Liver (tissue), 9 donors: ENCODE data around the gene SLF1. TPM values are rescaled to one million over a fixed set of nuclear protein-coding genes. Genes with fewer than 3 reads are reported as not detected.

Experiments used
- DNase-seq: peaks from one replicate; pipeline ENCODE4 v3.0.0-alpha.2; 2017; ENCODE audit warnings: low spot score
- H3K27ac ChIP-seq, 2 donors: one replicate each; pipeline ENCODE4 v1.7.0; 2013; ENCODE audit warnings: inconsistent platforms in 2 of 2, low read length in 2 of 2, control low read depth in 1 of 2, low read depth in 1 of 2, mild to moderate bottlenecking in 1 of 2
- H3K27me3 ChIP-seq, 4 donors: one replicate each; pipeline versions ENCODE4 v1.6.1 to v1.7.0; 2013; ENCODE audit warnings: low read length in 3 of 4, inconsistent platforms in 1 of 4, mild to moderate bottlenecking in 1 of 4, moderate library complexity in 1 of 4; ENCODE audit not compliant: control insufficient read depth in 4 of 4, insufficient read depth in 4 of 4
- H3K36me3 ChIP-seq, 4 donors: one replicate each; pipeline versions ENCODE4 v1.6.1 to v1.7.0; 2013; ENCODE audit warnings: low read length in 3 of 4, mild to moderate bottlenecking in 3 of 4, low read depth in 1 of 4, moderate library complexity in 1 of 4; ENCODE audit not compliant: control insufficient read depth in 4 of 4, insufficient read depth in 3 of 4
- H3K4me1 ChIP-seq, 4 donors: one replicate each; pipeline versions ENCODE4 v1.6.1 to v1.7.0; 2013; ENCODE audit warnings: low read length in 3 of 4, mild to moderate bottlenecking in 3 of 4, moderate library complexity in 1 of 4; ENCODE audit not compliant: control insufficient read depth in 4 of 4, insufficient read depth in 4 of 4
- H3K4me3 ChIP-seq, 3 donors: one replicate each; pipeline versions ENCODE4 v1.6.1 to v1.7.0; 2013; ENCODE audit warnings: low read length in 3 of 3, control low read depth in 1 of 3, low read depth in 1 of 3, mild to moderate bottlenecking in 1 of 3
- H3K9ac ChIP-seq, 2 donors: one replicate each; pipeline ENCODE4 v1.7.0; 2013; ENCODE audit warnings: low read length in 2 of 2, mild to moderate bottlenecking in 2 of 2, moderate library complexity in 2 of 2, control low read depth in 1 of 2, low read depth in 1 of 2
- H3K9me3 ChIP-seq, 4 donors: one replicate each; pipeline versions ENCODE4 v1.6.1 to v1.7.0; 2013; ENCODE audit warnings: low read length in 3 of 4; ENCODE audit not compliant: control insufficient read depth in 4 of 4
- ATF3 ChIP-seq: IDR thresholded peaks from 2 replicates; pipeline ENCODE4 v1.6.1; 2016; ENCODE audit warnings: antibody characterized with exemption
- EGR1 ChIP-seq, 2 donors: IDR thresholded peaks; 2 replicates each; pipeline ENCODE4 v1.6.1; 2016 to 2018; ENCODE audit warnings: antibody characterized with exemption in 2 of 2, low read depth in 2 of 2
- FOXA1 ChIP-seq: IDR thresholded peaks from 2 replicates; pipeline ENCODE4 v1.6.1; 2016; ENCODE audit warnings: antibody characterized with exemption
- FOXA2 ChIP-seq: IDR thresholded peaks from 2 replicates; pipeline ENCODE4 v1.6.1; 2016; ENCODE audit warnings: antibody characterized with exemption
- GABPA ChIP-seq, 2 donors: IDR thresholded peaks in 1 of 2; conservative IDR thresholded peaks in 1 of 2; 2 replicates each; pipeline ENCODE4 v1.6.1; 2016; ENCODE audit warnings: antibody characterized with exemption in 2 of 2, mild to moderate bottlenecking in 1 of 2, moderate library complexity in 1 of 2
- HNF4A ChIP-seq, 2 donors: conservative IDR thresholded peaks; 2 replicates each; pipeline ENCODE4 v1.6.1; 2016; ENCODE audit warnings: antibody characterized with exemption in 2 of 2, mild to moderate bottlenecking in 2 of 2
- HNF4G ChIP-seq: IDR thresholded peaks from 2 replicates; pipeline ENCODE4 v1.6.1; 2016; ENCODE audit warnings: antibody characterized with exemption
- JUND ChIP-seq, 2 donors: IDR thresholded peaks; 2 replicates each; pipeline ENCODE4 v1.6.1; 2016; ENCODE audit warnings: antibody characterized with exemption in 2 of 2
- NR2F2 ChIP-seq: IDR thresholded peaks from 2 replicates; pipeline ENCODE4 v1.6.1; 2016; ENCODE audit warnings: antibody characterized with exemption
- RAD21 ChIP-seq, 2 donors: IDR thresholded peaks; 2 replicates each; pipeline ENCODE4 v1.6.1; 2016; ENCODE audit warnings: antibody characterized with exemption in 2 of 2, mild to moderate bottlenecking in 2 of 2
- RXRA ChIP-seq, 2 donors: IDR thresholded peaks; 2 replicates each; pipeline ENCODE4 v1.6.1; 2017 to 2018; ENCODE audit warnings: antibody characterized with exemption in 2 of 2, mild to moderate bottlenecking in 1 of 2
- SP1 ChIP-seq: IDR thresholded peaks from 2 replicates; pipeline ENCODE4 v1.6.1; 2018; ENCODE audit warnings: antibody characterized with exemption, mild to moderate bottlenecking
- TAF1 ChIP-seq: conservative IDR thresholded peaks from 2 replicates; pipeline ENCODE4 v1.6.1; 2016; ENCODE audit warnings: antibody characterized with exemption, mild to moderate bottlenecking
- YY1 ChIP-seq: IDR thresholded peaks from 2 replicates; pipeline ENCODE4 v1.6.1; 2016; ENCODE audit warnings: antibody characterized with exemption, mild to moderate bottlenecking
- WGBS: extraction: QIAGEN DNeasy Blood & Tissue Kit; methylation state at CpG from one replicate; pipeline ENCODE4 v1.1.7; 2013; 5-methylcytosine and 5-hydroxymethylcytosine counted together
- polyA plus RNA-seq, 2 donors: library from polyadenylated mRNA; stranded (reverse) in 1 of 2; unstranded in 1 of 2; fragments of 200-250 nt in 1 of 2; fragments of >200 nt in 1 of 2; fragmentation: Nextera tagmentation in 1 of 2; extraction: Ambion mirVana in 1 of 2; gene quantifications; one replicate each; pipeline versions ENCODE4 v1.2.1 to v1.2.3, GENCODE V29; 2013 to 2015
- total RNA-seq, 2 donors: library from RNA; depleted of rRNA; stranded (reverse); fragments of >200 nt; gene quantifications; one replicate each; pipeline ENCODE4 v1.2.3, GENCODE V29; 2014
- TF ChIP-seq, protein P1 (sequence below): IDR thresholded peaks from 2 replicates; pipeline ENCODE4 v1.6.1; 2016; ENCODE audit warnings: antibody characterized with exemption, mild to moderate bottlenecking
- TF ChIP-seq, protein P2 (sequence below): IDR thresholded peaks from 2 replicates; pipeline ENCODE4 v1.6.1; 2016; ENCODE audit warnings: antibody characterized with exemption
- TF ChIP-seq, protein P3 (sequence below): fragments of 150-350 bp; IDR thresholded peaks from 2 replicates; pipeline ENCODE4 v1.5.1; 2017; ENCODE audit warnings: improper control_type of control experiment, low read depth, low read length; ENCODE audit not compliant: missing input control
- TF ChIP-seq, protein P4 (sequence below): IDR thresholded peaks from 2 replicates; pipeline ENCODE4 v1.6.1; 2016; ENCODE audit warnings: antibody characterized with exemption
- donor health status: healthy.
- donor health status: healthy.
- donor health status: healthy.
- donor health status: healthy.
- donor health status: healthy.

SLF1 gene
- total and polyA plus RNA-seq, 4 donors = 0.63 to 6.3 (median 2.6) TPM

DNA sequence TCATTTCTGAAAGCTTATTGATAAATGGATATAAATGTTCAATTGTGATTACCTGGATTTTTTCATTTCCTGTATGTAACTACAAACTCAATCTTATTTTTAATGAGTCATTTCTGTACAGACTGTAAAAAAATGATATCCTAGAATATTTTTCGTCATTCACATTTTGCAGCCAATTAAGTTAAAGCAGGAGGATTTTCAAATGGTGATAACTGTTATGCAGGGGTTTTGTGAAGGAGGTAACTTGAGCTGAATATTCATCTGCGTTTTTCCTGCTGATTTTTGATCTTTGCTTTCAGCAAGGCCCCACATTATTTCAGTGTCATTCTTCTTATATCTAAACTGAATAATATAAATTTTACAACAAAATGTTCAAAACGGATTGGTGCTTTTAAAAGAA lies 74.1 kb downstream of the SLF1 start:
- no peaks in the 10 kb centered on the region for H3K9me3 ChIP-seq
- H3K27me3 ChIP-seq = no peaks in the 10 kb centered on the region
- no peak overlapping the region for H3K9ac ChIP-seq
- no peak overlapping the region for H3K27ac ChIP-seq
- TF ChIP-seq SP1 (no peak), TAF1 (no peak), HNF4G (no peak), YY1 (no peak), JUND (IDR thresholded peaks at IDR 0.05) (no peak), ATF3 (no peak), FOXA1 (no peak), RXRA (IDR thresholded peaks at IDR 0.05) (no peak), HNF4A (conservative IDR thresholded peaks at IDR 0.05) (no peak), EGR1 (IDR thresholded peaks at IDR 0.05; ENCODE audit: low read depth in 2 of 2) (no peak), RAD21 (IDR thresholded peaks at IDR 0.05) (no peak), GABPA (IDR thresholded peaks at IDR 0.05 in 1 of 2, conservative IDR thresholded peaks at IDR 0.05 in 1 of 2) (no peak), NR2F2 (no peak), FOXA2 (no peak)
- TF ChIP-seq, protein P1, sequence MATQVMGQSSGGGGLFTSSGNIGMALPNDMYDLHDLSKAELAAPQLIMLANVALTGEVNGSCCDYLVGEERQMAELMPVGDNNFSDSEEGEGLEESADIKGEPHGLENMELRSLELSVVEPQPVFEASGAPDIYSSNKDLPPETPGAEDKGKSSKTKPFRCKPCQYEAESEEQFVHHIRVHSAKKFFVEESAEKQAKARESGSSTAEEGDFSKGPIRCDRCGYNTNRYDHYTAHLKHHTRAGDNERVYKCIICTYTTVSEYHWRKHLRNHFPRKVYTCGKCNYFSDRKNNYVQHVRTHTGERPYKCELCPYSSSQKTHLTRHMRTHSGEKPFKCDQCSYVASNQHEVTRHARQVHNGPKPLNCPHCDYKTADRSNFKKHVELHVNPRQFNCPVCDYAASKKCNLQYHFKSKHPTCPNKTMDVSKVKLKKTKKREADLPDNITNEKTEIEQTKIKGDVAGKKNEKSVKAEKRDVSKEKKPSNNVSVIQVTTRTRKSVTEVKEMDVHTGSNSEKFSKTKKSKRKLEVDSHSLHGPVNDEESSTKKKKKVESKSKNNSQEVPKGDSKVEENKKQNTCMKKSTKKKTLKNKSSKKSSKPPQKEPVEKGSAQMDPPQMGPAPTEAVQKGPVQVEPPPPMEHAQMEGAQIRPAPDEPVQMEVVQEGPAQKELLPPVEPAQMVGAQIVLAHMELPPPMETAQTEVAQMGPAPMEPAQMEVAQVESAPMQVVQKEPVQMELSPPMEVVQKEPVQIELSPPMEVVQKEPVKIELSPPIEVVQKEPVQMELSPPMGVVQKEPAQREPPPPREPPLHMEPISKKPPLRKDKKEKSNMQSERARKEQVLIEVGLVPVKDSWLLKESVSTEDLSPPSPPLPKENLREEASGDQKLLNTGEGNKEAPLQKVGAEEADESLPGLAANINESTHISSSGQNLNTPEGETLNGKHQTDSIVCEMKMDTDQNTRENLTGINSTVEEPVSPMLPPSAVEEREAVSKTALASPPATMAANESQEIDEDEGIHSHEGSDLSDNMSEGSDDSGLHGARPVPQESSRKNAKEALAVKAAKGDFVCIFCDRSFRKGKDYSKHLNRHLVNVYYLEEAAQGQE = no peak
- TF ChIP-seq, protein P2, sequence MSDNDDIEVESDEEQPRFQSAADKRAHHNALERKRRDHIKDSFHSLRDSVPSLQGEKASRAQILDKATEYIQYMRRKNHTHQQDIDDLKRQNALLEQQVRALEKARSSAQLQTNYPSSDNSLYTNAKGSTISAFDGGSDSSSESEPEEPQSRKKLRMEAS = no peak
- TF ChIP-seq, protein P3, sequence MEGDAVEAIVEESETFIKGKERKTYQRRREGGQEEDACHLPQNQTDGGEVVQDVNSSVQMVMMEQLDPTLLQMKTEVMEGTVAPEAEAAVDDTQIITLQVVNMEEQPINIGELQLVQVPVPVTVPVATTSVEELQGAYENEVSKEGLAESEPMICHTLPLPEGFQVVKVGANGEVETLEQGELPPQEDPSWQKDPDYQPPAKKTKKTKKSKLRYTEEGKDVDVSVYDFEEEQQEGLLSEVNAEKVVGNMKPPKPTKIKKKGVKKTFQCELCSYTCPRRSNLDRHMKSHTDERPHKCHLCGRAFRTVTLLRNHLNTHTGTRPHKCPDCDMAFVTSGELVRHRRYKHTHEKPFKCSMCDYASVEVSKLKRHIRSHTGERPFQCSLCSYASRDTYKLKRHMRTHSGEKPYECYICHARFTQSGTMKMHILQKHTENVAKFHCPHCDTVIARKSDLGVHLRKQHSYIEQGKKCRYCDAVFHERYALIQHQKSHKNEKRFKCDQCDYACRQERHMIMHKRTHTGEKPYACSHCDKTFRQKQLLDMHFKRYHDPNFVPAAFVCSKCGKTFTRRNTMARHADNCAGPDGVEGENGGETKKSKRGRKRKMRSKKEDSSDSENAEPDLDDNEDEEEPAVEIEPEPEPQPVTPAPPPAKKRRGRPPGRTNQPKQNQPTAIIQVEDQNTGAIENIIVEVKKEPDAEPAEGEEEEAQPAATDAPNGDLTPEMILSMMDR = no peak
- TF ChIP-seq, protein P4, sequence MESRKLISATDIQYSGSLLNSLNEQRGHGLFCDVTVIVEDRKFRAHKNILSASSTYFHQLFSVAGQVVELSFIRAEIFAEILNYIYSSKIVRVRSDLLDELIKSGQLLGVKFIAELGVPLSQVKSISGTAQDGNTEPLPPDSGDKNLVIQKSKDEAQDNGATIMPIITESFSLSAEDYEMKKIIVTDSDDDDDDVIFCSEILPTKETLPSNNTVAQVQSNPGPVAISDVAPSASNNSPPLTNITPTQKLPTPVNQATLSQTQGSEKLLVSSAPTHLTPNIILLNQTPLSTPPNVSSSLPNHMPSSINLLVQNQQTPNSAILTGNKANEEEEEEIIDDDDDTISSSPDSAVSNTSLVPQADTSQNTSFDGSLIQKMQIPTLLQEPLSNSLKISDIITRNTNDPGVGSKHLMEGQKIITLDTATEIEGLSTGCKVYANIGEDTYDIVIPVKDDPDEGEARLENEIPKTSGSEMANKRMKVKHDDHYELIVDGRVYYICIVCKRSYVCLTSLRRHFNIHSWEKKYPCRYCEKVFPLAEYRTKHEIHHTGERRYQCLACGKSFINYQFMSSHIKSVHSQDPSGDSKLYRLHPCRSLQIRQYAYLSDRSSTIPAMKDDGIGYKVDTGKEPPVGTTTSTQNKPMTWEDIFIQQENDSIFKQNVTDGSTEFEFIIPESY = no peak
- peaks cover 0 to 8% (median 7%) of the 10 kb centered on the region in 4 donors for H3K36me3 ChIP-seq
- no peak overlapping the region for H3K4me3 ChIP-seq
- 89% methylated on average over 3 of the region's 3 CpGs for WGBS
- DNase-seq = no peak
- H3K4me1 ChIP-seq = no peaks in the 10 kb centered on the region
